Ureter (tissue), 1 donor: ENCODE results near the gene BRS3. TPM values are rescaled to one million over a fixed set of nuclear protein-coding genes. Genes with fewer than 3 reads are reported as not detected.

Experiments
- DNase-seq: peaks from one replicate; pipeline ENCODE4 v3.0.0-alpha.2; 2020; ENCODE audit warnings: low spot score
- total RNA-seq: library from RNA; stranded (reverse); gene quantifications from one replicate; pipeline ENCODE4 v1.2.4, GENCODE V29; 2023
- donor health status: DM: yes; HTN: yes; CAD: no.

The BRS3 gene
- total RNA-seq, 1 donor from 2014 or later = 0.18 TPM

DNA sequence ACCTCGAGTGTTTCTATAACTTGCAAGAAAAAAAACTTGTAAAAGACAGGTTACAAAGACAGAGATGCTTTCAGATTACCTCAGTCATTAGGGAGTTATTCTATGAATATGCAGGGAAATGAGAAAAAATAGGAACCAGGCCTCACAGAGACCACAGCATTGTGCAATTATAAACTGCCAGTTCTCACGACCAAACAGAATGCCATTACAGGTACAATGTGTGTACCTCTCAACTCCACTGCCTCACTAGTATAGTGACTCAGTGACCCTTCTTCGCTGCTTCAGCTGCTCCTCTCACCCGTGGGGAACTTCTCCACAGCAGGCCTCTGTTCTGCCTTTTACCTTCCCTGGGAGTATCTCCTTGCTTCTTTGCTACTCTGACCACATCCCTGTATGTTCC is 7.3 kb downstream of the BRS3 start:
- DNase-seq = no peak

DNA sequence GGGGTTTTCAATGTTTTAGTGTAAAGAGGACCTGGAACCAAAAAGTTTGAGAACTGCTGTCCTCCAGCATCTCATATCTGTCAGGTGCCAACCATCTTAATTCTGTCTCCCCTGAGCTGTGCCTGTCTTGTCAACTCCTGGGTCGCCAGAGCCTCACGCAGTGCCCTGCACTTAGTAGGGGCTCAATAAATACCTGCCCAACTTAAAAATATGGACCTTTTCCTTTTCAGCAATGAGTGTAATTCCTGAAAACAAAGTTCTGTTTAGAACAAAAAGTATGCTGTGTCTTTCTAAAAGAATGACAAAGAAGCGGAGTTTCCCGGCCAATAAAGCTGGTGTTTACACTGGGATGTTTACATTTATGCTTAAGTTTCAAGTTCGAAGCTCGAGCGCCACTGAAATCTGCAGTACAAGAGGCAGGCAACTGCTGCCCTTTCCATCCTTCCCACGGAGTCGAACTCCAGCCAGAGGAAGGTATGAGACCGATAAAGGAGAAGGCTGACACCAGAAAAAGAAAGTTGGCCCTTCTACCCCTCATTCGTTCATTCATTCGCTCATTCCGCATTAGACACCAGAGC is 8.5 kb downstream of the BRS3 start:
- no peak for DNase-seq

DNA sequence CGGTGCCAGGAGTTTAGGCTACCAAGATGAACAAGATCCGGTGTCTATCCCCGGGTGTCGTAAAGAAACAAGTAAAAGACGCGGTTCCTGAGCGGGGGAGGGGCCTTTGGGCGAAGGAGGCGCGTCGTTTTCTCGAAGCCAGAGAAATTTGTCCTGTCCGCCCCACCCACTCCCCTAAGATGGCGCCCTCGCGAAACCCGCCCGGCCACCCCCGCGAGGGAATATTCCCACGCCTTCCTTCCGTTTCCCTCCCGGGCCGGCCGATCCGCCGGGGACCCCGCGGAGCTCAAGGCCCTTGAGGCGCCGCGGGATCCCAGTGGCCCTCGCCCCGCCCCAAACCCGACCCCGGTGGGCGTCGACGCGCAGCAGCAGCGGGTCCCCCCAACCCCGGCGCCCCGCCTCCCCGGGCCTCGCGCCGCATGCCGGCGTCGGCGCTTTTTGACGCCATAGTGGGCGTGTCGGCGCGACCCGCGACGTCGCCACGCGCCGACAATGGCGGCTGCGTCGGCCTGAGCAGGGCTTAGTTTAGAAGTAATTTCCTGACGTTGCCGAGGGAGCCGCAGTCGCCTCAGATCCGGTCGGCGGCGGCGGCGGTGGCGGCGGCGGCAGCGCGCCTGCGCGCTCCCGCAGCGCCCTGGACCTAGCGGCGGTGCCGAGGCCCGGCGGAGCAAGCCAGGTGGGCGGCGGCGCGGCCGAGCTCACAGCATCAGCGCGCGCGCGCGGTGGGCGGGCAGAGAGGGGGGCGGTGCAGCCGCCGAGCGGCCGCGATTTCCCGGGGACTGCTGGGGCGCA is 9.2 kb downstream of the BRS3 start:
- peak; percentile 87 for DNase-seq

DNA sequence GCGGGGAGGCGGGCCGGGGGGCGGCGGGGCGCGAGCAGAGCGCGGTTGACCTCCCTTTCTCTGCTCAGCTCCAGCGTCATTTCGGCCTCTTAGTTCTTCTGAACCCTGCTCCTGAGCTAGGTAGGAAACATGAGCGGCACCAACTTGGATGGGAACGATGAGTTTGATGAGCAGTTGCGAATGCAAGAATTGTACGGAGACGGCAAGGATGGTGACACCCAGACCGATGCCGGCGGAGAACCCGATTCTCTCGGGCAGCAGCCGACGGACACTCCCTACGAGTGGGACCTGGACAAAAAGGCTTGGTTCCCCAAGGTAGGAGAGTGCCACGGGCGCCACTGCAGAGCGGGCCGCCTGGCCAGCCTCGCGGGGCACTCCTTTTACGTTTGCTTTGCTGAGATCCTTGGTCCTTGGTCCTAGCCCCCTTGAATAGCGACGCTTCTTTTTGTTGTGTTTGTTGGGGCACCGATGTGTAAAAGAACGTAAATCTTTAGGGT is 9.9 kb downstream of the BRS3 start, which contains the start of gene HTATSF1:
TSS of gene HTATSF1 (plus strand) at position 37 of the 497 bp plus-strand sequence. CDS start at position 130, 93 bp downstream.
- no peak for DNase-seq

DNA sequence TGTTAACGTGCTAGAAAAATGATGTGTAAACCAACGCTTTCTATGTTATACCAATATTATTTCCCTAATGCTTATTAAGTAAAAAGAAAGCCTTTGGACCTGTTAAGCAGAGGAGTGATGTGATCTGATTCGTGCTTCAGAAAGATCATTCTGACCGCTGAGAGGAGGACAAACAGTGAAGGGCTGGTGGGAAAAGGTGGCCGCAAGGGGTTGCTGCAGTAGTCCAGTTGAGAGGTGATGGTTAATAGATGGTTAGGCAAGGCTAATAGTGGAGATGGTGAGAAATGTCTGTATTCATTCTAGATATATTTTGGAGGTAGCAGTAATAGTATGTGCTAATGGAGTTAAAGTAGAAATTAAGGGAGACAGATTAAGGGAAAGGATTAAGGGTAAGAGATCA is 31.3 kb downstream of the BRS3 start:
- no peak for DNase-seq

GRCh38 chrX:136523770-136524169 is 36.0 kb downstream of the BRS3 start:
- DNase-seq = no peak

GRCh38 chrX:136525738-136526606 is 38.2 kb downstream of the BRS3 start:
- peak; percentile 84 for DNase-seq

DNA sequence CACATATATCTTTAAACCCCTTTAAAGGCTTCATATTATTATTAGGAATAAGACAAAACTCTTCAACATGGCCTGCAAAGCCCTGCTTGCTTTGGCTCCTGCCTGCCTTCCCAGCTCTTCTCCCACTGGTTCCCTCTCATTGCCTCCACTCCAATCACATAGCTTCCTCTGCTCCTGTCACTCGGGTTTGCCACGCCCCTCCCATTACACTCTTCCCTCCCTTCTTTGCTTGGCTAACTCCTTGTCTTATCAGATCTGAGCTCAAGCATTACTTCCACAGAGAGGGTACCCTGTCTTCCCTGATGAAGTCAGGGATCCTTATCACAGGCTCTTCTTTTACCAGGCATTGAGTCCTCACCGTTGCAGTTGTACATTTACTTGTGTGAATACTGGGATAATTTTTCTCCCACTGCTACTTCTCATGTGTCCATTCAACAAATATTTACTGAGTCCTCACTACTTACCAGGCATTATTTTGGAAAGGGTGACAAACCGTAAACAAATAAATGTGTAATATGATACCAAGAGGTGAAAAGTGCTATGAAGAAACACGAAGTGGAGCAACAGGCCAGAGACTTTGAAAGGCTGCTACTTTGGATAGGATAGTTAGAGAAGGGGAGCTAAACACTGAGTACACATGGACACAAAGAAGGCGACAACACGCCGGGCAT is 41.0 kb downstream of the BRS3 start:
- DNase-seq = peak; percentile 45

DNA sequence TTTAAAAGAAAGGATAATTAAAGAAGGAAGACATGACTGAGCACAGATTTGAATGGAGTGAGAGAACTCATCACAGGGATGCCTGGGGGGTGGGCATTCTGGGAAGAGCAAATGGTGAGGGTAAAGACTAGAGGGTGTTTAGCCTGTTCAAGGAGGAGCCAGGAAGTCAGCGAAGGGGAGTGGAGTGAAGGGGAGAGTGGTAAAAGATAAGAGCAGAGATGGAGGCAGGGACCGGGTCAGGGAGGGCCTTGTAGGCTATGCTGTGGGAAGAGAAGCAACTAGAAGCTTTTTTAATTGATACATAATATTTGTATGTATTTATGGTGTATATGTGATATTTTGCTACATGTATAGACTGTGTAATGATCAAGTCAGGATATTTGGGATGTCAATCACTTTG is 42.0 kb downstream of the BRS3 start:
- DNase-seq = no peak

GRCh38 chrX:136531951-136532350 is 44.2 kb downstream of the BRS3 start, which contains the start of gene VGLL1:
TSS of gene VGLL1 (plus strand) at chrX:136532215. CDS start at chrX:136536021, 3,806 bp downstream.
- peak; percentile 55 for DNase-seq

DNA sequence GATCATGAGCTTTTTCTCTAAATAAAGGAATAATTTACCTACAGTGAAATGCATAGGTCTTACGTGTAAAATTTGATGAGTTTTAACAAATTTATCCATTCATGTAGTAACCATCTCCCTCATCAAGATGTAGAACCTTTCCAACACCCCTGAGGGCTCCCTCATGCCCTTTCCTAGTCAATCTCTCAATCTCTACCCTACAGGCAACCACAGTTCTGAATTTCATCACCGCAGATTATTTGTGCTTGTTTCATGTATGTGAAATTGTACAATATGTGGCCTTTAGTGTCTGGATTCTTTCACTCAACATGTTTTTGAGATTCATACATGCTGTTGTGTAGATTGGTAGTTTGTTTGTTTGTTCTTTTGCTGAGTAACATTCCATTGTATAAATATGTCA is 46.4 kb downstream of the BRS3 start:
- DNase-seq = no peak

- no peak for DNase-seq
Measured at GRCh38 chrX:136538811-136539210, 51.1 kb downstream of the BRS3 start.

- DNase-seq = no peak
Measured at GRCh38 chrX:136540226-136540625, 52.5 kb downstream of the BRS3 start.

GRCh38 chrX:136541294-136541693 is 53.5 kb downstream of the BRS3 start:
- no peak for DNase-seq

DNA sequence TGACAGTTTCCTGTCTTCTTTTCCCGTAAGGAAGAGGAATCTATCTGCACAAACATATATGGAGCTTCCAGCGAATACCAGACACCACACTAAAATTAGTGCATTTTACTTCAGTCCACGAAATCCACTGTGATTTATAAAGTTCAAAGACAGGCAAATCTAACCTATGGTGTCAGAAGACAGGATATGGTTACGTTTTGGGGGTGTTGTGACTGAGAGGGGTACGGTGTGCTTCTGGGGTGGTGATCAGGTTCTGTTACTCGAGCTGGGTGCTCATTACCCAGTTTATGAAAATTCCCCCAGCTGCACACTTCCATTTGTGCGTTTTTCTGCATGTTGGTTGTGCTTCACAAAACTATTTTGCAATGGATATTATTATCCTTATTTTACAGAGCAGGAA is 54.5 kb downstream of the BRS3 start:
- DNase-seq = no peak

Other genes starting within 250 kb of the BRS3 start
- gene MAP7D3, start 236.5 kb upstream of the BRS3 start, total RNA-seq = 13.9 TPM
- 1.0 TPM for gene ADGRG4, start 187.0 kb upstream of the BRS3 start, total RNA-seq
- gene HTATSF1, start 9.6 kb downstream of the BRS3 start, total RNA-seq = 47.1 TPM
- 85.6 TPM for gene VGLL1, start 44.3 kb downstream of the BRS3 start, total RNA-seq
- gene CD40LG, start 160.2 kb downstream of the BRS3 start, total RNA-seq = not detected